ENCODE results near the gene VGLL4.

GRCh38 chr3:11591391-11592282, 52.1 kb downstream of the VGLL4 start:
- TF ChIP-seq EZH2phosphoT487 (IDR thresholded peaks at IDR 0.05; ENCODE audit: insufficient read depth, low read depth) (no peak), EZH2 (IDR thresholded peaks at IDR 0.05; ENCODE audit: insufficient read depth, poor library complexity, severe bottlenecking) (no peak)

Data from GM23248 (cell line).